GM12892 (cell line): ENCODE results near the gene STUB1.

Experiments used
- POLR2A ChIP-seq: IDR thresholded peaks from 2 replicates; pipeline ENCODE4 v1.6.1; 2011; ENCODE audit warnings: low read depth, low read length, control low read depth
- POLR2AphosphoS5 ChIP-seq: IDR thresholded peaks from 2 replicates; pipeline ENCODE4 v1.6.1; 2011; ENCODE audit warnings: low read depth, low read length, control low read depth

DNA sequence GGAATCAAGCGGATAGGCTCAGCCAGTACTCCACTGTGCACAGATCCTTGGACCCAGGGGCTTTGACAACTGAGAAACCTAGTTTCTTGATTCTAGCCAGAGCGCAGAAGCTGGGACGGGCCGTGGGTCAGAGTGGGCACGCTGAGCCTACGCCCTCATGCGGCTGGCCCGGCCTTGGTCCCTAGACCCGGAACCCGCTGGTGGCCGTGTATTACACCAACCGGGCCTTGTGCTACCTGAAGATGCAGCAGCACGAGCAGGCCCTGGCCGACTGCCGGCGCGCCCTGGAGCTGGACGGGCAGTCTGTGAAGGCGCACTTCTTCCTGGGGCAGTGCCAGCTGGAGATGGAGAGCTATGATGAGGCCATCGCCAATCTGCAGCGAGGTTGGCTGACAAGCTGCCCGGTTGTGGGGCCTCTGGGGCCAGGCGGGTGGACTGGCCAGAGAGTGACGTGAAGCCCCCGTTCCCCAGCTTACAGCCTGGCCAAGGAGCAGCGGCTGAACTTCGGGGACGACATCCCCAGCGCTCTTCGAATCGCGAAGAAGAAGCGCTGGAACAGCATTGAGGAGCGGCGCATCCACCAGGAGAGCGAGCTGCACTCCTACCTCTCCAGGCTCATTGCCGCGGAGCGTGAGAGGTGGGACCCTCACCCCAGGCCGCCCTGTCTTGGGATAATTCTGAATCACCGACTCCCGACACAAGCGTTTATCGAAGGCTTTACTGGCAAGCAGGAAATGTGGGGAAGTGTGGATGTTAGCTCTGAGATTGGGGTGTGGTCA lies 946 bp downstream of the STUB1 start:
- TF ChIP-seq POLR2A (no peak), POLR2AphosphoS5 (no peak; the same call in 1 of the 2 replicates)
